ENCODE results near the gene PSORS1C1.

The PSORS1C1 gene

DNA sequence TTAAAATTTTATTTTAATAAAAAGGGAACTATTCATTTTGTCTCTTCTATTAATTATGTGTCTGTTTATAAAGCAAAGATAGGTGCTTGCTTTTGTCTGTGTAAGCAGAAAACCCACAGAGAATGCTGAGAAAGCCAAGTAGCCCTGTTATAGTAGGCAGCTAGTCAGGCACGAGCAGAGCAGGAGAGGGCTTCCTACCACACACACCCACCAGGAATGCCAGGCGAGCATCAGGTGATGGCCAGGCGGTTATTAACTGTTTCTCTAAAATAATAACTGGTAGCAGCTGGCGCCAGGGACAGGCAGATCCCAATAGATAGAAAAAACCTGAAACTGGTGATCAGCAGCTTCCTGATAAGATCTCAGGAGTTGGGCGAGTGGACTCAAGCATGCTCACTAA lies 17.9 kb upstream of the PSORS1C1 start:
- Histone ChIP-seq H3K27ac (no peak overlapping the region), H3K4me3 (no peak overlapping the region)
- TF ChIP-seq, protein P1, sequence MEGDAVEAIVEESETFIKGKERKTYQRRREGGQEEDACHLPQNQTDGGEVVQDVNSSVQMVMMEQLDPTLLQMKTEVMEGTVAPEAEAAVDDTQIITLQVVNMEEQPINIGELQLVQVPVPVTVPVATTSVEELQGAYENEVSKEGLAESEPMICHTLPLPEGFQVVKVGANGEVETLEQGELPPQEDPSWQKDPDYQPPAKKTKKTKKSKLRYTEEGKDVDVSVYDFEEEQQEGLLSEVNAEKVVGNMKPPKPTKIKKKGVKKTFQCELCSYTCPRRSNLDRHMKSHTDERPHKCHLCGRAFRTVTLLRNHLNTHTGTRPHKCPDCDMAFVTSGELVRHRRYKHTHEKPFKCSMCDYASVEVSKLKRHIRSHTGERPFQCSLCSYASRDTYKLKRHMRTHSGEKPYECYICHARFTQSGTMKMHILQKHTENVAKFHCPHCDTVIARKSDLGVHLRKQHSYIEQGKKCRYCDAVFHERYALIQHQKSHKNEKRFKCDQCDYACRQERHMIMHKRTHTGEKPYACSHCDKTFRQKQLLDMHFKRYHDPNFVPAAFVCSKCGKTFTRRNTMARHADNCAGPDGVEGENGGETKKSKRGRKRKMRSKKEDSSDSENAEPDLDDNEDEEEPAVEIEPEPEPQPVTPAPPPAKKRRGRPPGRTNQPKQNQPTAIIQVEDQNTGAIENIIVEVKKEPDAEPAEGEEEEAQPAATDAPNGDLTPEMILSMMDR (IDR thresholded peaks at IDR 0.05), result no peak
- no peak for DNase-seq (ENCODE audit: low spot score)

DNA sequence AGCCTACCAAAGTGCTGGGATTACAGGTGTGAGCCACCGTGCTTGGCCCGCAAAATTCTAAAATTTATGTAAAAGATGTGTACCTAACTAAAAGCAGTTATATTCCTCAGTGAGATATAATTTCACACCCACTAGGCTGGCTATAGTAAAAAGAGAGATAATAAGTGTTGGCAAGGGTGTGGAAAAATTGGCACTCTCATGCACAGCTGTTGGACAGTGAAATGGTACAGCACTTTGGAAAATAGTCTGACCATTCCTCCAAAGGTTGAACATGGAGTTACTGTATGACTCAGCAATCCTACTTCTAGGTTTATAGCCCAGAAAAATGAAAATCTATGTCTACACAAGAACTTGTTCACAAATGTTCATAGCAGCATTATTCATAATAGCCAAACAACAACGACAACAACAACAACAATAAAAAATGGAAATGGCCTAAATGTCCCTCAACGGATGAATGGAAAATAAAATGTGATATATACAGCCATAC lies 16.1 kb upstream of the PSORS1C1 start:
- Histone ChIP-seq H3K27ac (no peak overlapping the region), H3K4me3 (no peak overlapping the region)
- DNase-seq (ENCODE audit: low spot score), result no peak
- TF ChIP-seq, protein P1 (IDR thresholded peaks at IDR 0.05), result no peak

- TF ChIP-seq, protein P1 (IDR thresholded peaks at IDR 0.05), result no peak
- Histone ChIP-seq H3K27ac (no peak overlapping the region), H3K4me3 (no peak overlapping the region)
- no peak for DNase-seq (ENCODE audit: low spot score)
These were observed 11.5 kb upstream of the PSORS1C1 start for GRCh38 chr6:31103136-31103535.

- TF ChIP-seq, protein P1 (IDR thresholded peaks at IDR 0.05), result no peak
- DNase-seq (ENCODE audit: low spot score), result no peak
- Histone ChIP-seq H3K27ac (no peak overlapping the region), H3K4me3 (no peak overlapping the region)
These were observed 7.5 kb upstream of the PSORS1C1 start for GRCh38 chr6:31107052-31107451.

- no peak for DNase-seq (ENCODE audit: low spot score)
- no peak overlapping the region for H3K27ac ChIP-seq
- H3K4me3 ChIP-seq, result no peak overlapping the region
- TF ChIP-seq, protein P1 (IDR thresholded peaks at IDR 0.05), result no peak
These were observed 3.6 kb upstream of the PSORS1C1 start for GRCh38 chr6:31110825-31111582.

DNA sequence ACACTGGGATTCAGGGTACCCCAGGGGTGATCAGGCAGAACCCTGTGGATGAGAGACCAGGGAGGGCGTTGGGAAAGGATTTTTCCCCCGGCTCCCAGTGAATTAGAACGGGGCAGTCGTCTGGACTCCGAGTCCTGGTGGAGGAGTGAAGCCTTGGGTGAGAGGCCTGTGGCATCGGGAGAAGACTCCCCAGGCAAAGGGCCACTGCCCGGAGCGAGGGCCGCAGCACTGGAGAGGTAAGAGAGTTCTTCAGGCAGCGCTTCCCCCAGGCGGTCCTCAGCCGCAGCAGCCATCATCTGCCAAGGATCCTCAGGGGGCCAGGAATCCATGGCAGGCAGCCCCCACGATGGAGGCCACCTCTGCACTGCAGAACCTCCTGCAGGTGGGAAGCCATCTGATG lies 2.9 kb upstream of the PSORS1C1 start:
- TF ChIP-seq, protein P1 (IDR thresholded peaks at IDR 0.05), result no peak
- DNase-seq (ENCODE audit: low spot score), result no peak
- no peak overlapping the region for H3K27ac ChIP-seq

GRCh38 chr6:31112478-31112877 lies 2.1 kb upstream of the PSORS1C1 start, which contains the start of gene C6orf15:
Gene C6orf15 (minus strand): TSS chr6:31112575. CDS start chr6:31112555, 20 bp downstream.
- no peak within 1 kb of the TSS for H3K27ac ChIP-seq

More for the DNA sequence above, 2.9 kb upstream of the PSORS1C1 start:
- no peak overlapping the region for H3K4me3 ChIP-seq

More at GRCh38 chr6:31112478-31112877, 2.1 kb upstream of the PSORS1C1 start, which contains the start of gene C6orf15:
- TF ChIP-seq, protein P1 (IDR thresholded peaks at IDR 0.05), result no peak
- DNase-seq (ENCODE audit: low spot score), result no peak
- no peak within 1 kb of the TSS for H3K4me3 ChIP-seq

Data from coronary artery (tissue), 2 donors.